ENCODE measurements around the gene CNPY4.

CNPY4 gene

GRCh38 chr7:100148559-100149328 lies 29.3 kb downstream of the CNPY4 start, which contains the start of gene LAMTOR4:
LAMTOR4 (plus strand) TSS chr7:100148918; CDS start chr7:100148973, 55 bp downstream.
- no peaks in the 10 kb centered on the region for H3K36me3 ChIP-seq (ENCODE audit: control insufficient read depth, insufficient read depth, low read length)
- no peaks in the 10 kb centered on the region for H3K27me3 ChIP-seq (ENCODE audit: control insufficient read depth, insufficient read depth, low read length, poor library complexity, severe bottlenecking)
- 1% methylated on average over 46 of the region's 46 CpGs for WGBS, 2 experiments
- H3K27ac ChIP-seq (ENCODE audit: insufficient read depth, low read depth, low read length, poor library complexity, severe bottlenecking) = no peak within 1 kb of the TSS
- peaks cover 6% of the 10 kb centered on the region for H3K4me1 ChIP-seq (ENCODE audit: control insufficient read depth, insufficient read depth, low read length)
- H3K4me3 ChIP-seq (ENCODE audit: insufficient read depth, low read depth, low read length) = peak within 1 kb of the TSS; percentile 99
- H3K9me3 ChIP-seq (ENCODE audit: control insufficient read depth, low read length) = no peaks in the 10 kb centered on the region

GRCh38 chr7:100152404-100152803 lies 33.0 kb downstream of the CNPY4 start:
- Histone ChIP-seq H3K36me3 (ENCODE audit: control insufficient read depth, insufficient read depth, low read length) (peaks cover 22% of the 10 kb centered on the region), H3K27ac (ENCODE audit: insufficient read depth, low read depth, low read length, poor library complexity, severe bottlenecking) (no peak overlapping the region), H3K9me3 (ENCODE audit: control insufficient read depth, low read length) (no peaks in the 10 kb centered on the region)

GRCh38 chr7:100152937-100153666 lies 33.7 kb downstream of the CNPY4 start:
- Histone ChIP-seq H3K36me3 (ENCODE audit: control insufficient read depth, insufficient read depth, low read length) (peaks cover 22% of the 10 kb centered on the region), H3K27me3 (ENCODE audit: control insufficient read depth, insufficient read depth, low read length, poor library complexity, severe bottlenecking) (no peaks in the 10 kb centered on the region), H3K9me3 (ENCODE audit: control insufficient read depth, low read length) (no peaks in the 10 kb centered on the region), H3K4me3 (ENCODE audit: insufficient read depth, low read depth, low read length) (no peak overlapping the region), H3K4me1 (ENCODE audit: control insufficient read depth, insufficient read depth, low read length) (peaks cover 11% of the 10 kb centered on the region), H3K27ac (ENCODE audit: insufficient read depth, low read depth, low read length, poor library complexity, severe bottlenecking) (no peak overlapping the region)
- WGBS, 2 experiments = 94 to 95% methylated on average over 18 of the region's 18 CpGs

More at GRCh38 chr7:100152404-100152803, 33.0 kb downstream of the CNPY4 start:
- Histone ChIP-seq H3K4me1 (ENCODE audit: control insufficient read depth, insufficient read depth, low read length) (peaks cover 7% of the 10 kb centered on the region), H3K4me3 (ENCODE audit: insufficient read depth, low read depth, low read length) (no peak overlapping the region), H3K27me3 (ENCODE audit: control insufficient read depth, insufficient read depth, low read length, poor library complexity, severe bottlenecking) (no peaks in the 10 kb centered on the region)

GRCh38 chr7:100153708-100154535 lies 34.5 kb downstream of the CNPY4 start:
- peaks cover 11% of the 10 kb centered on the region for H3K4me1 ChIP-seq (ENCODE audit: control insufficient read depth, insufficient read depth, low read length)
- H3K4me3 ChIP-seq (ENCODE audit: insufficient read depth, low read depth, low read length) = no peak overlapping the region
- no peaks in the 10 kb centered on the region for H3K27me3 ChIP-seq (ENCODE audit: control insufficient read depth, insufficient read depth, low read length, poor library complexity, severe bottlenecking)
- H3K27ac ChIP-seq (ENCODE audit: insufficient read depth, low read depth, low read length, poor library complexity, severe bottlenecking) = no peak overlapping the region
- peaks cover 22% of the 10 kb centered on the region for H3K36me3 ChIP-seq (ENCODE audit: control insufficient read depth, insufficient read depth, low read length)
- no peaks in the 10 kb centered on the region for H3K9me3 ChIP-seq (ENCODE audit: control insufficient read depth, low read length)
- WGBS, 2 experiments = 92 to 93% methylated on average over 14 to 16 of the region's 16 CpGs

- no peak overlapping the region for H3K4me3 ChIP-seq (ENCODE audit: insufficient read depth, low read depth, low read length)
- H3K27me3 ChIP-seq (ENCODE audit: control insufficient read depth, insufficient read depth, low read length, poor library complexity, severe bottlenecking) = no peaks in the 10 kb centered on the region
- H3K4me1 ChIP-seq (ENCODE audit: control insufficient read depth, insufficient read depth, low read length) = peaks cover 8% of the 10 kb centered on the region
- no peak overlapping the region for H3K27ac ChIP-seq (ENCODE audit: insufficient read depth, low read depth, low read length, poor library complexity, severe bottlenecking)
- peaks cover 22% of the 10 kb centered on the region for H3K36me3 ChIP-seq (ENCODE audit: control insufficient read depth, insufficient read depth, low read length)
- WGBS, 2 experiments = 88 to 89% methylated on average over 30 of the region's 30 CpGs
- H3K9me3 ChIP-seq (ENCODE audit: control insufficient read depth, low read length) = no peaks in the 10 kb centered on the region
Observed at GRCh38 chr7:100154651-100155491, 35.4 kb downstream of the CNPY4 start.

- Histone ChIP-seq H3K27ac (ENCODE audit: insufficient read depth, low read depth, low read length, poor library complexity, severe bottlenecking) (no peak overlapping the region), H3K36me3 (ENCODE audit: control insufficient read depth, insufficient read depth, low read length) (peaks cover 22% of the 10 kb centered on the region), H3K9me3 (ENCODE audit: control insufficient read depth, low read length) (no peaks in the 10 kb centered on the region), H3K27me3 (ENCODE audit: control insufficient read depth, insufficient read depth, low read length, poor library complexity, severe bottlenecking) (no peaks in the 10 kb centered on the region), H3K4me3 (ENCODE audit: insufficient read depth, low read depth, low read length) (no peak overlapping the region), H3K4me1 (ENCODE audit: control insufficient read depth, insufficient read depth, low read length) (peaks cover 5% of the 10 kb centered on the region)
- 94 to 96% methylated on average over 20 of the region's 20 CpGs for WGBS, 2 experiments
Observed at GRCh38 chr7:100155553-100156317, 36.3 kb downstream of the CNPY4 start.

GRCh38 chr7:100156331-100157068 lies 37.1 kb downstream of the CNPY4 start:
- H3K27me3 ChIP-seq (ENCODE audit: control insufficient read depth, insufficient read depth, low read length, poor library complexity, severe bottlenecking) = no peaks in the 10 kb centered on the region
- WGBS, 2 experiments = 93 to 94% methylated on average over 16 of the region's 16 CpGs
- H3K4me3 ChIP-seq (ENCODE audit: insufficient read depth, low read depth, low read length) = no peak overlapping the region
- H3K27ac ChIP-seq (ENCODE audit: insufficient read depth, low read depth, low read length, poor library complexity, severe bottlenecking) = peak overlapping the region; percentile 16
- peaks cover 5% of the 10 kb centered on the region for H3K4me1 ChIP-seq (ENCODE audit: control insufficient read depth, insufficient read depth, low read length)
- peaks cover 22% of the 10 kb centered on the region for H3K36me3 ChIP-seq (ENCODE audit: control insufficient read depth, insufficient read depth, low read length)
- H3K9me3 ChIP-seq (ENCODE audit: control insufficient read depth, low read length) = no peaks in the 10 kb centered on the region

GRCh38 chr7:100157069-100157333 lies 37.6 kb downstream of the CNPY4 start:
- peaks cover 5% of the 10 kb centered on the region for H3K4me1 ChIP-seq (ENCODE audit: control insufficient read depth, insufficient read depth, low read length)
- H3K27me3 ChIP-seq (ENCODE audit: control insufficient read depth, insufficient read depth, low read length, poor library complexity, severe bottlenecking) = no peaks in the 10 kb centered on the region
- peaks cover 22% of the 10 kb centered on the region for H3K36me3 ChIP-seq (ENCODE audit: control insufficient read depth, insufficient read depth, low read length)
- H3K4me3 ChIP-seq (ENCODE audit: insufficient read depth, low read depth, low read length) = no peak overlapping the region
- peak overlapping the region; percentile 16 for H3K27ac ChIP-seq (ENCODE audit: insufficient read depth, low read depth, low read length, poor library complexity, severe bottlenecking)
- H3K9me3 ChIP-seq (ENCODE audit: control insufficient read depth, low read length) = no peaks in the 10 kb centered on the region
- WGBS, 2 experiments = 84 to 85% methylated on average over 5 of the region's 5 CpGs
